Suprapubic skin (tissue), 4 donors: ENCODE data around the gene LEP. TPM values are rescaled to one million over a fixed set of nuclear protein-coding genes. Genes with fewer than 3 reads are reported as not detected.

Source experiments
- DNase-seq, 2 donors: peaks; one replicate each; pipeline ENCODE4 v3.0.0-alpha.2; 2019; ENCODE audit warnings: low spot score in 2 of 2
- H3K27ac ChIP-seq: fragments of 200-600 bp; sonication (generic); one replicate; pipeline ENCODE4 v1.5.1; 2019
- H3K27me3 ChIP-seq: fragments of 200-600 bp; sonication (generic); one replicate; pipeline ENCODE4 v1.5.1; 2019
- H3K36me3 ChIP-seq: fragments of 200-600 bp; sonication (generic); one replicate; pipeline ENCODE4 v1.5.1; 2019
- H3K4me1 ChIP-seq: fragments of 200-600 bp; sonication (generic); one replicate; pipeline ENCODE4 v1.5.1; 2019
- H3K4me3 ChIP-seq: fragments of 200-600 bp; sonication (generic); one replicate; pipeline ENCODE4 v1.5.1; 2019; ENCODE audit warnings: mild to moderate bottlenecking
- H3K9me3 ChIP-seq: fragments of 200-600 bp; sonication (generic); one replicate; pipeline ENCODE4 v1.5.1; 2019
- CTCF ChIP-seq, 2 donors: fragments of 200-600 bp in 1 of 2; fragments of 450-650 bp in 1 of 2; sonication (generic) in 1 of 2; IDR thresholded peaks; one replicate each; pipeline ENCODE4 v1.5.1; 2016 to 2019; ENCODE audit warnings: antibody characterized with exemption in 2 of 2, mild to moderate bottlenecking in 1 of 2, moderate library complexity in 1 of 2
- EP300 ChIP-seq: sonication (generic); formaldehyde crosslinking; IDR thresholded peaks from one replicate; pipeline ENCODE4 v1.6.1; 2017; ENCODE audit warnings: antibody characterized with exemption
- POLR2A ChIP-seq, 2 donors: fragments of 450-650 bp; IDR thresholded peaks; one replicate each; pipeline ENCODE4 v1.6.1; 2017; ENCODE audit warnings: antibody characterized with exemption in 2 of 2, mild to moderate bottlenecking in 2 of 2, moderate library complexity in 2 of 2
- POLR2AphosphoS5 ChIP-seq, 3 donors: sonication (generic); formaldehyde crosslinking; IDR thresholded peaks; one replicate each; pipeline ENCODE4 v1.6.1; 2017; ENCODE audit warnings: antibody characterized with exemption in 3 of 3
- WGBS: methylation state at CpG from one replicate; pipeline ENCODE4 v1.1.5; 2018; 5-methylcytosine and 5-hydroxymethylcytosine counted together
- total RNA-seq, 4 donors: library from RNA; depleted of rRNA; stranded (reverse); fragments of >200 nt; gene quantifications; one replicate each; pipeline ENCODE4 v1.1.0, GENCODE V29; 2016

The LEP gene
- total RNA-seq, 4 donors from 2014 or later: 0.76 to 11.8 (median 4.8) TPM

- H3K27ac ChIP-seq: no peak overlapping the region
- 83% methylated on average over 1 of the region's 1 CpG for WGBS
- no peak for DNase-seq
- H3K4me1 ChIP-seq: peaks cover 3% of the 10 kb centered on the region
- no peaks in the 10 kb centered on the region for H3K27me3 ChIP-seq
- H3K4me3 ChIP-seq: no peak overlapping the region
- peaks cover 38% of the 10 kb centered on the region for H3K36me3 ChIP-seq
- H3K9me3 ChIP-seq: no peaks in the 10 kb centered on the region
- TF ChIP-seq POLR2AphosphoS5 (IDR thresholded peaks at IDR 0.05) (no peak), POLR2A (IDR thresholded peaks at IDR 0.05) (no peak), CTCF (IDR thresholded peaks at IDR 0.05) (no peak), EP300 (no peak)
Observed at GRCh38 chr7:128304212-128304611, 63.1 kb downstream of the LEP start.

- 91% methylated on average over 2 of the region's 2 CpGs for WGBS
- TF ChIP-seq EP300: no peak
- TF ChIP-seq POLR2A (IDR thresholded peaks at IDR 0.05): no peak
- TF ChIP-seq POLR2AphosphoS5 (IDR thresholded peaks at IDR 0.05): no peak
- Histone ChIP-seq H3K27me3 (no peaks in the 10 kb centered on the region), H3K36me3 (peaks cover 67% of the 10 kb centered on the region), H3K9me3 (no peaks in the 10 kb centered on the region), H3K4me3 (no peak overlapping the region), H3K27ac (no peak overlapping the region), H3K4me1 (no peaks in the 10 kb centered on the region)
- no peak for DNase-seq
Observed at GRCh38 chr7:128307061-128307460, 66.0 kb downstream of the LEP start.

Other genes starting within 250 kb of the LEP start
- gene LRRC4, start 209.8 kb upstream of the LEP start, total RNA-seq: under 1 TPM in 3 of 4 donors, not detected in 1; 0.16 to 0.57 (median 0.21) TPM
- 10 to 100 TPM; 16.9 to 34.9 (median 25.6) TPM for gene RBM28, start 102.6 kb downstream of the LEP start, total RNA-seq
- gene PRRT4, start 120.4 kb downstream of the LEP start, total RNA-seq: 10 to 100 TPM in 1 of 4 donors, 1 to 10 TPM in 3; 1.4 to 13.0 (median 6.4) TPM
- 10 to 100 TPM; 43.1 to 68.5 (median 47.4) TPM for gene IMPDH1, start 168.7 kb downstream of the LEP start, total RNA-seq
- gene HILPDA, start 214.6 kb downstream of the LEP start, total RNA-seq: 10 to 100 TPM; 16.0 to 35.8 (median 32.8) TPM
- 10 to 100 TPM; 21.2 to 26.4 (median 22.7) TPM for gene METTL2B, start 235.5 kb downstream of the LEP start, total RNA-seq